ENCODE data around the gene A4GNT. TPM values are rescaled to one million over a fixed set of nuclear protein-coding genes. Genes with fewer than 3 reads are reported as not detected.
A peak's percentile ranks its signal among the peaks of the same experiment; 100 is the strongest.
"Not testable (repeated sequence)": the region's sequence is repeated elsewhere in the genome, so short reads cannot be mapped to it uniquely, and the experiment has no call there.

Gene A4GNT
- total RNA-seq, 6 donors from 2014 or later, result 0.40 to 0.44 TPM; not detected in 4

DNA sequence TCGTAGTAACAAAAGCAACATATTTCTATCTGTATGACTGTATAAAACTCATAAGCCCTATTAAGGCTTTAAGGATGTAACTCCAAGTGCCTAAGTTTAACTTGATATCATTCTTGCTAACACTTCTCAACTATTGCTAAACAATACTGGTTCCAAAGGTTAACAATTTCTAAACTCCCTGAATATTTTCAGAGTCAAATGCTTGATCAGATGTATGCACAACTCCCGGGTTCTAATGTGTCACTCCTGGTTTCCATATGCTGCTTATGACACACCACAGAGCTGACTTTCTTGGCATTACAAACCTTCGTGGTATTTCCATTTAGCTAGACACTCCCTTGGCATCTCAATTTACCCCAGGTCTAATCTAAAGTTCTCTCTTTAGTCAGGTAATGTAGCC, 43.1 kb downstream of the A4GNT start:
- Histone ChIP-seq H3K36me3 (peaks cover 0 to 38% (median 14%) of the 10 kb centered on the region in 4 donors), H3K9me3 (no peaks in the 10 kb centered on the region), H3K27me3 (no peaks in the 10 kb centered on the region), H3K27ac (no peak overlapping the region), H3K4me3 (no peak overlapping the region), H3K4me1 (no peaks in the 10 kb centered on the region)
- no peak for ATAC-seq (ENCODE audit: low FRiP score in 2 of 2)
- TF ChIP-seq, protein P1, sequence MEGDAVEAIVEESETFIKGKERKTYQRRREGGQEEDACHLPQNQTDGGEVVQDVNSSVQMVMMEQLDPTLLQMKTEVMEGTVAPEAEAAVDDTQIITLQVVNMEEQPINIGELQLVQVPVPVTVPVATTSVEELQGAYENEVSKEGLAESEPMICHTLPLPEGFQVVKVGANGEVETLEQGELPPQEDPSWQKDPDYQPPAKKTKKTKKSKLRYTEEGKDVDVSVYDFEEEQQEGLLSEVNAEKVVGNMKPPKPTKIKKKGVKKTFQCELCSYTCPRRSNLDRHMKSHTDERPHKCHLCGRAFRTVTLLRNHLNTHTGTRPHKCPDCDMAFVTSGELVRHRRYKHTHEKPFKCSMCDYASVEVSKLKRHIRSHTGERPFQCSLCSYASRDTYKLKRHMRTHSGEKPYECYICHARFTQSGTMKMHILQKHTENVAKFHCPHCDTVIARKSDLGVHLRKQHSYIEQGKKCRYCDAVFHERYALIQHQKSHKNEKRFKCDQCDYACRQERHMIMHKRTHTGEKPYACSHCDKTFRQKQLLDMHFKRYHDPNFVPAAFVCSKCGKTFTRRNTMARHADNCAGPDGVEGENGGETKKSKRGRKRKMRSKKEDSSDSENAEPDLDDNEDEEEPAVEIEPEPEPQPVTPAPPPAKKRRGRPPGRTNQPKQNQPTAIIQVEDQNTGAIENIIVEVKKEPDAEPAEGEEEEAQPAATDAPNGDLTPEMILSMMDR (IDR thresholded peaks at IDR 0.05), result no peak
- no peak for TF ChIP-seq POLR2A (IDR thresholded peaks at IDR 0.05)
- TF ChIP-seq EP300 (IDR thresholded peaks at IDR 0.05), result no peak
- TF ChIP-seq POLR2AphosphoS5 (IDR thresholded peaks at IDR 0.05), result no peak
- DNase-seq, result no peak
- 86 to 89% methylated on average over 3 of the region's 3 CpGs for WGBS, 2 donors

DNA sequence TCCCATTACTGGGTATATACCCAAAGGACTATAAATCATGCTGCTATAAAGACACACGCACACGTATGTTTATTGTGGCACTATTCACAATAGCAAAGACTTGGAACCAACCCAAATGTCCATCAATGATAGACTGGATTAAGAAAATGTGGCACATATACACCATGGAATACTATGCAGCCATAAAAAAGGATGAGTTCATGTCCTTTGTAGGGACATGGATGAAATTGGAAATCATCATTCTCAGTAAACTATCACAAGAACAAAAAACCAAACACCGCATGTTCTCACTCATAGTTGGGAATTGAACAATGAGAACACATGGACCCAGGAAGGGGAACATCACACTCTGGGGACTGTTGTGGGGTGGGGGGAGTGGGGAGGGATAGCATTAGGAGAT, 46.4 kb downstream of the A4GNT start:
- not testable (repeated sequence) for H3K27me3 ChIP-seq; H3K4me1 ChIP-seq; DNase-seq; ATAC-seq (ENCODE audit: low FRiP score in 2 of 2); H3K27ac ChIP-seq; H3K4me3 ChIP-seq; H3K9me3 ChIP-seq
- H3K36me3 ChIP-seq, result peaks cover 0 to 44% (median 21%) of the 10 kb centered on the region in 4 donors
- 100% methylated on average over 1 of the region's 3 CpGs for WGBS, 2 donors

DNA sequence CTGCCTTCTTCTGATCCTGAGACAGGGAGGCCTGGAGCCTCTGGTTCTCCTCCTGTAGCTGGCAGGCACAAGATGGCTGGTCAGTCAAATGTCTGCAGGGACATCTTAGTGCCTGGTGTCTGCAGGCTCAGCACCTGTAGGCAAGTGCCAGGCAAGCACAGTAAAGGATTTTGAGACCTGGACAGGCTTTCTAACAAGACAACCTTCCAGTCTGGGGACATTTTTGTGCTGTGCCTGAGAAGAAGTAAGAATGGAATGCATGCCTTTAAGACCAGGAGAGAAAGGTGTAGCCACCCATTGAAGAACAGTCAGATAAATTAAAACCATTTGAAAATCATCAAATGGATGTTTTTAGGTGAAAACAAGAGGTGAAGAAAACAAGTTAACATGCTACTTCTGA, 48.0 kb downstream of the A4GNT start:
- no peak overlapping the region for H3K27ac ChIP-seq
- H3K4me3 ChIP-seq, result no peak overlapping the region
- ATAC-seq (ENCODE audit: low FRiP score in 2 of 2), result no peak
- TF ChIP-seq POLR2AphosphoS5 (IDR thresholded peaks at IDR 0.05) (no peak), EP300 (IDR thresholded peaks at IDR 0.05) (no peak), POLR2A (IDR thresholded peaks at IDR 0.05) (no peak)
- TF ChIP-seq, protein P1 (IDR thresholded peaks at IDR 0.05), result no peak
- H3K27me3 ChIP-seq, result no peaks in the 10 kb centered on the region
- peaks cover 0 to 55% (median 21%) of the 10 kb centered on the region in 4 donors for H3K36me3 ChIP-seq
- H3K4me1 ChIP-seq, result no peaks in the 10 kb centered on the region
- no peak for DNase-seq
- no peaks in the 10 kb centered on the region for H3K9me3 ChIP-seq

DNA sequence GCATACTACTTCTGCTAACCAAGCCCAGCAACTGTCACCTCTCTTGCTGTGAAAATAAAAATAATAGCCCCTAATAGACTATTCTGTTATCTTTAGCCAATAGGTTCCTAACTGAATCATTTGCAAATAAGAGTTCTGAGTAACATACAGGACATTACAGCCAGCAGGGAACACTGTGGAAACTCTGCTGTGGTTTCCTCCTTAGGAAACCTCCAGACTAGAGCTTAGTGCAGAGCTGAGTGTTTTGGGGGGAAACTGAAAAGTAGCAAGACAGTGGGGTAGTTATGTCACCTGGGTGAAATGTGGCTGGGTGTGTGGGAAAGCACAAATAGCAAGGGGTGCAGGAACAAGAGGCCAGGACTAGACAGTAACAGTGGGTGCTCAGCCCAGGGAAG, 49.2 kb downstream of the A4GNT start:
- TF ChIP-seq POLR2AphosphoS5 (IDR thresholded peaks at IDR 0.05), result no peak
- TF ChIP-seq POLR2A (IDR thresholded peaks at IDR 0.05), result no peak
- TF ChIP-seq, protein P1 (IDR thresholded peaks at IDR 0.05), result no peak
- TF ChIP-seq EP300 (IDR thresholded peaks at IDR 0.05), result no peak

DNA sequence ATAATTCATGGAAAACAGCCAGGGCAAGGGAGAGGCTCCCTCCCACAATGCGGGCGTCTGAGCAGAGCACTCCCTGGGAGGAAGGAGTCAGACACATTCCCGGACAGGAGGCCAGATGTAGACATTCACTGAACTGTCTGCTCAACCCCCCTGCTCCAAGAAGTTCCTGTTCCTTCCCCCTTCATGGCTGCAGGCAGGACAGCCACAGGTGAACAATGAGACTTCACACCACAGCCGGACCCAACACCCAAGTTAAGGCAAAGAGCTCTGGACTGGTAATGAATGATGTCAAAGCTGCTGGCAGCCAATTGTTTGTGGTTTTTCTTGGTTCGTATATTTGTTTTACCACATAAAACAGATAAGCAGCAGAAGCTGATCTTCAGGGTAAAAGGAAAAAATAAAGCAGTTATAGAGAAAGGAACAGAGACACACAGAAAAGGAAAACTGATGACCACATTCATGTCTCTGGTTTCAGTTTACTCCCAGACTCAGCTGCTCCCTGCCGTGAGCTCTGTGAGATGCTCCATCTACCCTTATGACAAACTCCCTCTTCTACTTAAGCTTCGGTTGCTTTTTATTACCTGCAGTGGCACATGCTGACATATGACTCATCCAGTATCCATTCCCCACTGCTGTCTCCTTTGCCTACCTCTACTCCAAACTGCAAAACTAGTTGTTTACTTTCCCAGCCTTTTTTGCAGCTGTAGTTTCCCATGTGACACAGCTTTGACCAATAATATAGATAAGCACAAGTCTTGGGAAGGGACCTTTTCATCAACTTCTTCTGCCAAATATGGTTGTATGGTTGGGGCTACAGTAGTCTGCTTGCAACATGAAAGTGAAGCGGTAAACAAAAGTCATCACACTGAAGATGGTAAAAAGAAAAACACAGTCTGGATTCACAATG, 49.9 kb downstream of the A4GNT start:
- no peaks in the 10 kb centered on the region for H3K4me1 ChIP-seq
- H3K36me3 ChIP-seq, result peaks cover 0 to 49% (median 19%) of the 10 kb centered on the region in 4 donors
- TF ChIP-seq POLR2AphosphoS5 (IDR thresholded peaks at IDR 0.05), result no peak
- WGBS, 2 donors, result 69 to 71% methylated on average over 7 to 8 of the region's 8 CpGs
- DNase-seq, result no peak
- no peak overlapping the region for H3K4me3 ChIP-seq
- H3K27ac ChIP-seq, result no peak overlapping the region
- H3K9me3 ChIP-seq, result no peaks in the 10 kb centered on the region
- no peaks in the 10 kb centered on the region for H3K27me3 ChIP-seq
- peak; percentile 42 to 83 for ATAC-seq (ENCODE audit: low FRiP score in 2 of 2)

More for the DNA sequence above, 49.2 kb downstream of the A4GNT start:
- Histone ChIP-seq H3K4me3 (no peak overlapping the region), H3K27me3 (no peaks in the 10 kb centered on the region), H3K9me3 (no peaks in the 10 kb centered on the region), H3K27ac (no peak overlapping the region), H3K4me1 (no peaks in the 10 kb centered on the region), H3K36me3 (peaks cover 0 to 52% (median 20%) of the 10 kb centered on the region in 4 donors)
- ATAC-seq (ENCODE audit: low FRiP score in 2 of 2), result no peak
- no peak for DNase-seq
